H9 (cell line): ENCODE results near the gene GPAT3. TPM values are rescaled to one million over a fixed set of nuclear protein-coding genes. Genes with fewer than 3 reads are reported as not detected.

Source experiments
- DNase-seq: peaks from one replicate; pipeline ENCODE4 v3.0.0-alpha.2; 2017
- H2AFZ ChIP-seq: one replicate; pipeline ENCODE4 v1.6.1; 2013; ENCODE audit warnings: mild to moderate bottlenecking, low read length, control low read depth, moderate library complexity
- H2AK5ac ChIP-seq: 2 replicates; pipeline ENCODE4 v1.6.1; 2013; ENCODE audit warnings: low read length, control low read depth, mixed read lengths; ENCODE audit not compliant: insufficient read length
- H2BK120ac ChIP-seq: one replicate; pipeline ENCODE4 v1.6.1; 2013; ENCODE audit warnings: low read depth, mild to moderate bottlenecking, low read length, control low read depth, inconsistent platforms; ENCODE audit not compliant: poor library complexity, severe bottlenecking
- H2BK12ac ChIP-seq: 2 replicates; pipeline ENCODE4 v1.6.1; 2013; ENCODE audit warnings: low read length, control low read depth, mixed read lengths, low read depth; ENCODE audit not compliant: insufficient read length
- H2BK15ac ChIP-seq: 2 replicates; pipeline ENCODE4 v1.6.1; 2013; ENCODE audit warnings: low read depth, low read length, control low read depth
- H2BK20ac ChIP-seq: one replicate; pipeline ENCODE4 v1.6.1; 2013; ENCODE audit warnings: low read depth, mild to moderate bottlenecking, low read length, control low read depth, inconsistent platforms; ENCODE audit not compliant: poor library complexity, severe bottlenecking
- H2BK5ac ChIP-seq: 2 replicates; pipeline ENCODE4 v1.6.1; 2013; ENCODE audit warnings: low read length, control low read depth, mixed read lengths; ENCODE audit not compliant: insufficient read length
- H3K14ac ChIP-seq: 2 replicates; pipeline ENCODE4 v1.6.1; 2013; ENCODE audit warnings: low read length, control low read depth; ENCODE audit not compliant: insufficient read depth
- H3K18ac ChIP-seq: 2 replicates; pipeline ENCODE4 v1.6.1; 2013; ENCODE audit warnings: low read depth, mild to moderate bottlenecking, mixed read lengths, low read length, control low read depth; ENCODE audit not compliant: insufficient read length
- H3K23ac ChIP-seq: 2 replicates; pipeline ENCODE4 v1.6.1; 2013; ENCODE audit warnings: low read length, control low read depth, mixed read lengths, low read depth; ENCODE audit not compliant: insufficient read length
- H3K23me2 ChIP-seq: 2 replicates; pipeline ENCODE4 v1.6.1; 2013; ENCODE audit warnings: low read depth, mild to moderate bottlenecking, mixed read lengths, low read length, control low read depth; ENCODE audit not compliant: insufficient read length, poor library complexity, severe bottlenecking
- H3K27ac ChIP-seq: 2 replicates; pipeline ENCODE4 v1.5.1; 2013; ENCODE audit warnings: low read length, control low read depth, mixed read lengths, low read depth; ENCODE audit not compliant: insufficient read length
- H3K27me3 ChIP-seq: 2 replicates; pipeline ENCODE4 v1.6.1; 2013; ENCODE audit warnings: low read length, control low read depth, inconsistent platforms; ENCODE audit not compliant: insufficient read depth
- H3K4ac ChIP-seq: 2 replicates; pipeline ENCODE4 v1.6.1; 2013; ENCODE audit warnings: low read depth, mild to moderate bottlenecking, control low read depth, inconsistent platforms, low read length, moderate library complexity
- H3K4me1 ChIP-seq: 2 replicates; pipeline ENCODE4 v1.6.1; 2013; ENCODE audit warnings: low read length, control low read depth, inconsistent platforms; ENCODE audit not compliant: insufficient read depth
- H3K4me2 ChIP-seq: 2 replicates; pipeline ENCODE4 v1.6.1; 2013; ENCODE audit warnings: low read length, control low read depth, mixed read lengths; ENCODE audit not compliant: insufficient read length, insufficient read depth
- H3K56ac ChIP-seq: 2 replicates; pipeline ENCODE4 v1.6.1; 2013; ENCODE audit warnings: low read depth, mild to moderate bottlenecking, mixed read lengths, low read length, control low read depth; ENCODE audit not compliant: insufficient read length
- H3K79me1 ChIP-seq: 2 replicates; pipeline ENCODE4 v1.6.1; 2013; ENCODE audit warnings: low read depth, mild to moderate bottlenecking, moderate library complexity, low read length, control low read depth, inconsistent platforms; ENCODE audit not compliant: insufficient read depth, poor library complexity, severe bottlenecking
- H3K79me2 ChIP-seq: 2 replicates; pipeline ENCODE4 v1.6.1; 2013; ENCODE audit warnings: low read length, control low read depth, inconsistent platforms; ENCODE audit not compliant: insufficient read depth
- H3K9ac ChIP-seq: 2 replicates; pipeline ENCODE4 v1.6.1; 2013; ENCODE audit warnings: low read length, control low read depth, mixed read lengths; ENCODE audit not compliant: insufficient read length; ENCODE audit errors: extremely low read depth
- H3K9me3 ChIP-seq: one replicate; pipeline ENCODE4 v1.6.1; 2013; ENCODE audit warnings: low read depth, low read length, inconsistent platforms; ENCODE audit not compliant: control insufficient read depth
- H3T11ph ChIP-seq: one replicate; pipeline ENCODE4 v1.6.1; 2013; ENCODE audit warnings: mild to moderate bottlenecking, low read length, control low read depth, inconsistent platforms
- H4K20me1 ChIP-seq: one replicate; pipeline ENCODE4 v1.6.1; 2013; ENCODE audit not compliant: control insufficient read depth, insufficient read length, insufficient read depth
- H4K5ac ChIP-seq: 2 replicates; pipeline ENCODE4 v1.6.1; 2013; ENCODE audit warnings: low read depth, mild to moderate bottlenecking, mixed read lengths, low read length, control low read depth; ENCODE audit not compliant: insufficient read length
- H4K8ac ChIP-seq: replicated peaks from 2 replicates; pipeline ENCODE4 v1.6.1; 2013; ENCODE audit warnings: low read length, control low read depth, mixed read lengths, low read depth; ENCODE audit not compliant: insufficient read length
- H4K91ac ChIP-seq: 2 replicates; pipeline ENCODE4 v1.6.1; 2013; ENCODE audit warnings: low read depth, mild to moderate bottlenecking, moderate library complexity, mixed read lengths, low read length, control low read depth; ENCODE audit not compliant: insufficient read length
- H3K27ac Mint-ChIP-seq, 3 experiments: 2 replicates in 2 of 3; 3 replicates in 1 of 3; pipeline ENCODE4 v1.8.0; 2020 to 2021; ENCODE audit warnings: mixed read lengths in 3 of 3, mild to moderate bottlenecking in 1 of 3, moderate library complexity in 1 of 3
- H3K27me3 Mint-ChIP-seq: 2 replicates; pipeline ENCODE4 v1.8.0; 2021; ENCODE audit warnings: low read depth, mild to moderate bottlenecking, moderate library complexity, mixed read lengths
- H3K36me3 Mint-ChIP-seq, 3 experiments: 2 replicates in 2 of 3; 3 replicates in 1 of 3; pipeline ENCODE4 v1.8.0; 2020 to 2021; ENCODE audit warnings: low read depth in 3 of 3, mixed read lengths in 3 of 3; ENCODE audit not compliant: insufficient read depth in 1 of 3
- H3K4me1 Mint-ChIP-seq, 2 experiments: 2 replicates each; pipeline ENCODE4 v1.8.0; 2020; ENCODE audit warnings: mixed read lengths in 2 of 2
- H3K4me3 Mint-ChIP-seq, 2 experiments: 2 replicates in 1 of 2; 3 replicates in 1 of 2; pipeline ENCODE4 v1.8.0; 2020 to 2021; ENCODE audit warnings: mild to moderate bottlenecking in 2 of 2, mixed read lengths in 2 of 2, moderate library complexity in 1 of 2
- H3K9me3 Mint-ChIP-seq, 2 experiments: 2 replicates in 1 of 2; 3 replicates in 1 of 2; pipeline ENCODE4 v1.8.0; 2020; ENCODE audit warnings: mild to moderate bottlenecking in 2 of 2, mixed read lengths in 2 of 2, moderate library complexity in 1 of 2
- WGBS: extraction: QIAGEN DNeasy Blood & Tissue Kit; methylation state at CpG from one replicate; pipeline ENCODE4 v1.1.7; 2013; ENCODE audit warnings: missing lambda C conversion rate, low lambda C conversion rate, mixed read lengths; ENCODE audit not compliant: insufficient read length; ENCODE audit errors: extremely low coverage; 5-methylcytosine and 5-hydroxymethylcytosine counted together
- total RNA-seq: library from RNA; stranded (reverse); gene quantifications from 2 replicates; pipeline ENCODE4 v1.2.1, GENCODE V29; 2021
- TF ChIP-seq, protein P1 (sequence below): fragments of 200-600 bp; sonication (generic); conservative IDR thresholded peaks from 3 replicates; pipeline ENCODE4 v1.8.0; 2021; ENCODE audit warnings: antibody characterized with exemption, mild to moderate bottlenecking

Gene GPAT3
- total RNA-seq, 1 experiment from 2014 or later = 1.8 TPM

- no peak overlapping the region for H2AK5ac ChIP-seq
- H2BK5ac ChIP-seq = no peak overlapping the region
- H2BK12ac ChIP-seq = no peak overlapping the region
- H3K9me3 ChIP-seq = no peaks in the 10 kb centered on the region
- no peaks in the 10 kb centered on the region for H3K79me2 ChIP-seq
- no peak overlapping the region for H3K27ac ChIP-seq
- no peak overlapping the region for H2BK120ac ChIP-seq
- no peak overlapping the region for H4K5ac ChIP-seq
- H2BK20ac ChIP-seq = no peak overlapping the region
- no peak overlapping the region for H3K4ac ChIP-seq
- no peak overlapping the region for H3K18ac ChIP-seq
- H3K4me3 Mint-ChIP-seq = no peak overlapping the region
- no peak overlapping the region for H4K91ac ChIP-seq
- TF ChIP-seq, protein P1, sequence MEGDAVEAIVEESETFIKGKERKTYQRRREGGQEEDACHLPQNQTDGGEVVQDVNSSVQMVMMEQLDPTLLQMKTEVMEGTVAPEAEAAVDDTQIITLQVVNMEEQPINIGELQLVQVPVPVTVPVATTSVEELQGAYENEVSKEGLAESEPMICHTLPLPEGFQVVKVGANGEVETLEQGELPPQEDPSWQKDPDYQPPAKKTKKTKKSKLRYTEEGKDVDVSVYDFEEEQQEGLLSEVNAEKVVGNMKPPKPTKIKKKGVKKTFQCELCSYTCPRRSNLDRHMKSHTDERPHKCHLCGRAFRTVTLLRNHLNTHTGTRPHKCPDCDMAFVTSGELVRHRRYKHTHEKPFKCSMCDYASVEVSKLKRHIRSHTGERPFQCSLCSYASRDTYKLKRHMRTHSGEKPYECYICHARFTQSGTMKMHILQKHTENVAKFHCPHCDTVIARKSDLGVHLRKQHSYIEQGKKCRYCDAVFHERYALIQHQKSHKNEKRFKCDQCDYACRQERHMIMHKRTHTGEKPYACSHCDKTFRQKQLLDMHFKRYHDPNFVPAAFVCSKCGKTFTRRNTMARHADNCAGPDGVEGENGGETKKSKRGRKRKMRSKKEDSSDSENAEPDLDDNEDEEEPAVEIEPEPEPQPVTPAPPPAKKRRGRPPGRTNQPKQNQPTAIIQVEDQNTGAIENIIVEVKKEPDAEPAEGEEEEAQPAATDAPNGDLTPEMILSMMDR = no peak
- no peaks in the 10 kb centered on the region for H3K79me1 ChIP-seq
- H3K4me1 Mint-ChIP-seq = no peaks in the 10 kb centered on the region
- no CpG with 5 or more reads among the region's 4 CpGs for WGBS
- no peaks in the 10 kb centered on the region for H3K36me3 Mint-ChIP-seq
- no peaks in the 10 kb centered on the region for H4K20me1 ChIP-seq
- H3K27me3 Mint-ChIP-seq = no peaks in the 10 kb centered on the region; the same call in 1 of the 2 replicates
- no peak overlapping the region for H3K23ac ChIP-seq
- no peak overlapping the region for H3K27ac Mint-ChIP-seq
- H3K9me3 Mint-ChIP-seq = no peaks in the 10 kb centered on the region
- H4K8ac ChIP-seq = no peak overlapping the region
- DNase-seq = no peak
- H3K56ac ChIP-seq = no peak overlapping the region
- H3K23me2 ChIP-seq = no peaks in the 10 kb centered on the region
- no peak overlapping the region for H3K14ac ChIP-seq
- H2AFZ ChIP-seq = no peak overlapping the region
- H3K27me3 ChIP-seq = no peaks in the 10 kb centered on the region
- no peak overlapping the region for H2BK15ac ChIP-seq
- H3K9ac ChIP-seq = no peak overlapping the region
- no peak overlapping the region for H3T11ph ChIP-seq
- H3K4me2 ChIP-seq = no peak overlapping the region
- H3K4me1 ChIP-seq = no peaks in the 10 kb centered on the region
Observed at GRCh38 chr4:83651846-83652245, 115.9 kb downstream of the GPAT3 start.

Other genes starting within 250 kb of the GPAT3 start
- gene HPSE, start 201.3 kb upstream of the GPAT3 start, total RNA-seq = 1.5 and 2.0 TPM in 2 replicates
- 13.9 and 16.2 TPM in 2 replicates for gene HELQ, start 80.3 kb upstream of the GPAT3 start, total RNA-seq
- 77.6 and 85.4 TPM in 2 replicates for gene MRPS18C, start 80.0 kb upstream of the GPAT3 start, total RNA-seq
- 24.7 and 25.8 TPM in 2 replicates for gene ABRAXAS1, start 51.0 kb upstream of the GPAT3 start, total RNA-seq